Astrocyte of the spinal cord (primary cell): Measurements from ENCODE around the gene AMT.

Source experiments
- DNase-seq: peaks from one replicate; pipeline ENCODE4 v3.0.0; 2011; ENCODE audit warnings: low read depth, low spot score
- H3K4me3 ChIP-seq: 2 replicates; pipeline ENCODE4 v1.5.1; 2011; ENCODE audit warnings: low read depth, mild to moderate bottlenecking, low read length, moderate library complexity
- CTCF ChIP-seq: IDR thresholded peaks from 2 replicates; pipeline ENCODE4 v1.5.1; 2012; ENCODE audit warnings: low read depth, mild to moderate bottlenecking, low read length, inconsistent platforms
- in situ Hi-C: cut with HindIII; loops from 2 replicates; pipeline ENCODE4 v1.10.0; 2017; ENCODE audit warnings: low sequenced_read_pairs

The AMT gene

GRCh38 chr3:49427586-49427985 is 5.3 kb upstream of the AMT start:
- no peak for DNase-seq
- H3K4me3 ChIP-seq, result no peak overlapping the region
- in situ Hi-C loops, result no loop called here
- no peak for TF ChIP-seq CTCF

- in situ Hi-C loops, result no loop called here
- no peak for TF ChIP-seq CTCF
- H3K4me3 ChIP-seq, result no peak overlapping the region
- DNase-seq, result no peak
Measured at GRCh38 chr3:49424816-49425215, 2.5 kb upstream of the AMT start.

GRCh38 chr3:49421890-49422378 is 339 bp downstream of the AMT start:
- no peak for TF ChIP-seq CTCF
- no peak for DNase-seq
- H3K4me3 ChIP-seq, result peak overlapping the region; percentile 1
- in situ Hi-C loops, result no loop called here

GRCh38 chr3:49417516-49418120 is 4.7 kb downstream of the AMT start:
- no peak for DNase-seq
- TF ChIP-seq CTCF, result no peak
- H3K4me3 ChIP-seq, result no peak overlapping the region
- in situ Hi-C loops, result no loop called here

- TF ChIP-seq CTCF, result no peak
- in situ Hi-C loops, result no loop called here
- no peak overlapping the region for H3K4me3 ChIP-seq
- no peak for DNase-seq
Measured at GRCh38 chr3:49416867-49417266, 5.4 kb downstream of the AMT start.

GRCh38 chr3:49415931-49416601 is 6.2 kb downstream of the AMT start:
- H3K4me3 ChIP-seq, result no peak overlapping the region
- no peak for TF ChIP-seq CTCF
- in situ Hi-C loops, result no loop called here
- no peak for DNase-seq
